Activated CD4-positive, alpha-beta T cell treated with anti-CD3 and anti-CD28 coated beads, Interleukin-2, amount 10 ng/mL, durations not matched to agents 24 days and 14 days (primary cell): ENCODE data around the gene ABHD12. TPM values are rescaled to one million over a fixed set of nuclear protein-coding genes. Genes with fewer than 3 reads are reported as not detected.
A peak's percentile ranks its signal among the peaks of the same experiment; 100 is the strongest.

ENCODE experiments used
- DNase-seq: peaks from one replicate; pipeline ENCODE4 v3.0.0; 2022
- H3K27ac Mint-ChIP-seq: one replicate; pipeline ENCODE4 v1.8.0; 2022; ENCODE audit warnings: mild to moderate bottlenecking, mixed read lengths
- H3K27me3 Mint-ChIP-seq: one replicate; pipeline ENCODE4 v1.8.0; 2022; ENCODE audit warnings: mixed read lengths
- H3K36me3 Mint-ChIP-seq: one replicate; pipeline ENCODE4 v1.8.0; 2022; ENCODE audit warnings: low read depth, mild to moderate bottlenecking, mixed read lengths
- H3K4me1 Mint-ChIP-seq: one replicate; pipeline ENCODE4 v1.8.0; 2021; ENCODE audit warnings: mixed read lengths
- H3K4me3 Mint-ChIP-seq: one replicate; pipeline ENCODE4 v1.8.0; 2022; ENCODE audit warnings: mild to moderate bottlenecking, moderate library complexity, mixed read lengths
- H3K9me3 Mint-ChIP-seq: one replicate; pipeline ENCODE4 v1.8.0; 2021; ENCODE audit warnings: mixed read lengths
- intact Hi-C: fragments of 100-400 bp; cut with micrococcal nuclease; formaldehyde crosslinking; loops from one replicate; pipeline ENCODE4 v1.15.1; 2023
- total RNA-seq: library from RNA; stranded (reverse); gene quantifications from 2 replicates; pipeline ENCODE4 v1.2.3, GENCODE V29; 2022

ABHD12 gene
- total RNA-seq, 1 donor from 2014 or later: 30.0 TPM

DNA sequence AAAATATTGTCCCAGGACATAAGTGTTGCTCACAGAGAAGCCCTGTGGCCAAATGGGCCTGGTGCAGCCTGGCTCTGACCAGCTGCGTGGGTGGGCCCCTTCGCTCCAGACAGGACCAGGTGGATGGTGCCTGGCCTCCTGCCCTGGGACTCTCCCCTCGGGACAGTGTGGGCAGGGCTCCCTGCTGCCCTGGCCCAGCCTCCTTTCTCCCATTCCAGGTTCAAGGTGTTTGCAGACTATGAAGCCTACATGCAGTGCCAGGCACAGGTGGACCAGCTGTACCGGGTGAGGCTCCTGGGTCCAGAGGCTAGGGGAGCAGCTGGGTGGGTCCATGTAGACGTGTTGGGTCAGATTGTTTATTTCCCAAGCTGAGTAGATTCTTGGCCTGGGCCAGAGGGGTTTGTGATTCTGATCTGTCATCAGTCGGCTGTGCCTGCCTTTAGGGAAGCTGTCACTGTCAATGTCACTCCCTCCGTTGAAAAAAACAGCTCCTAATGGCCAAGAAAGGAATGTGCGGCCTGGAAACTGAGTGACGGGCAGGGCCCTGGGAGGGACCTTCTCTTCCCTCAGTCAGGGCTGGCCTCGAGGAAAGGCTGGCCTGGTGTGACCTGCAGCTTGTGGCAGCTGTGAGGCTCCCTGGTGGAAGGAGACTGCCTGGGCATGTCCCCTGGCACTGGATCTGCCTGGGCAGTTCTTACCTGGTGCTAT is 95.1 kb downstream of the ABHD12 start:
- intact Hi-C loops: no loop called here
- no peak for DNase-seq
- Mint-ChIP-seq H3K4me1 (no peaks in the 10 kb centered on the region), H3K4me3 (no peak overlapping the region), H3K9me3 (no peaks in the 10 kb centered on the region), H3K36me3 (peaks cover 8% of the 10 kb centered on the region), H3K27me3 (no peaks in the 10 kb centered on the region), H3K27ac (no peak overlapping the region)

- intact Hi-C loops: loop anchor here (1.0 kb wide), 1 partner anchor 105 kb away; no protein-coding TSS in a partner anchor
- Mint-ChIP-seq H3K4me3 (no peak overlapping the region), H3K9me3 (no peaks in the 10 kb centered on the region), H3K36me3 (peaks cover 10% of the 10 kb centered on the region), H3K27me3 (no peaks in the 10 kb centered on the region), H3K4me1 (no peaks in the 10 kb centered on the region), H3K27ac (no peak overlapping the region)
- DNase-seq: peak; percentile 86
Observed at GRCh38 chr20:25294459-25295385, 95.9 kb downstream of the ABHD12 start.

DNA sequence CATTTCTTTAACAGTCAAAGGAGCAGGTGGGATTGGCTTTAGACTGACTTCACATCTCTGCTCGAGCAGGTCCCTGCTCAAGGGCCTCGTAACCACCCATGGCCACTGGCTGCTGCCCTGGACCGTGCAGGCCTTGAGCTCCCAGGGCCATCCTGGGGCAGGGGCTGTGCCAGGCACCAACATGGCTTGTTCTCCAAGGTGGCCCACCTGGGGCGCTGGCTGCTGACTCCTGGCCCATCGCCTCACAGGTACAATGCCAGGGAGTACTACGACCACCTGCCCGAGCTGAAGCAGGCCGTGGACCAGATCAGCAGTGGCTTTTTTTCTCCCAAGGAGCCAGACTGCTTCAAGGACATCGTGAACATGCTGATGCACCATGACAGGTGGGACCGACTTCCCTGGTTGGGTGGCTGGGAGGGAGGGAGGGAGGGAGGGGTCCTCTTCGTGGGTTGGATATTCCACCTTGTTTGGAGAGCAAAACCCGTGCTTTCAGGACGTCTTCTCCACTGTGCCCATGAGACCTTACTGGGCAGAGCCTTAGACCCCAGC is 96.7 kb downstream of the ABHD12 start:
- H3K27ac Mint-ChIP-seq: no peak overlapping the region

DNA sequence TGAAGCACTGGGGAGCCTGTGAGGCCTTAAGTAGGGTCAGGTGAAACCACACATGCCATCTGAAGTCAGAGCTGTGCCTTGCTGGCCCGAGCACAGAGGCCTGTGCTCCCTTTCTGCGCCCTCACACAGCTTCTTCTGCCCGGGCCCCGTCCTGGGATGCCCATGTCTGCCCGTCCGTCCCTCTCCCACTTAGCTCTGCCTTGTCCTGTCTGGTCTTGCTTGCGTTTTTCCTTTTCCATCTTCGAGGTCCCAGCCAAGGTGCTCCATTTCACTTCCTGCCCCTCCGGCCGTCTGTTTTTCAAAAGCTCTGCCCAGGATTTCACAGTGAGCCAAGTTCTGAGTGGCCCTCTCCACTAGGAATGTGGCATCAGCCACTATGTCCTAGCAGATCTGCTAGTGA is 97.1 kb downstream of the ABHD12 start:
- Mint-ChIP-seq H3K27ac (no peak overlapping the region), H3K27me3 (no peaks in the 10 kb centered on the region), H3K36me3 (peaks cover 13% of the 10 kb centered on the region), H3K9me3 (no peaks in the 10 kb centered on the region), H3K4me3 (no peak overlapping the region), H3K4me1 (no peaks in the 10 kb centered on the region)
- DNase-seq: no peak
- intact Hi-C loops: no loop called here

More for the DNA sequence above, 96.7 kb downstream of the ABHD12 start:
- no peak for DNase-seq
- no peak overlapping the region for H3K4me3 Mint-ChIP-seq
- H3K4me1 Mint-ChIP-seq: no peaks in the 10 kb centered on the region
- no peaks in the 10 kb centered on the region for H3K9me3 Mint-ChIP-seq
- intact Hi-C loops: loop anchor here (1.0 kb wide), 1 partner anchor 105 kb away; no protein-coding TSS in a partner anchor
- H3K36me3 Mint-ChIP-seq: peaks cover 13% of the 10 kb centered on the region
- no peaks in the 10 kb centered on the region for H3K27me3 Mint-ChIP-seq

GRCh38 chr20:25292176-25292891 is 98.3 kb downstream of the ABHD12 start:
- Mint-ChIP-seq H3K9me3 (no peaks in the 10 kb centered on the region), H3K4me1 (no peaks in the 10 kb centered on the region), H3K27me3 (no peaks in the 10 kb centered on the region), H3K36me3 (peaks cover 16% of the 10 kb centered on the region), H3K4me3 (no peak overlapping the region), H3K27ac (no peak overlapping the region)
- intact Hi-C loops: no loop called here
- DNase-seq: no peak

GRCh38 chr20:25291432-25292133 is 99.1 kb downstream of the ABHD12 start:
- no peaks in the 10 kb centered on the region for H3K9me3 Mint-ChIP-seq
- no peaks in the 10 kb centered on the region for H3K4me1 Mint-ChIP-seq
- H3K27me3 Mint-ChIP-seq: no peaks in the 10 kb centered on the region
- no peak for DNase-seq
- peaks cover 20% of the 10 kb centered on the region for H3K36me3 Mint-ChIP-seq
- intact Hi-C loops: no loop called here
- no peak overlapping the region for H3K27ac Mint-ChIP-seq
- H3K4me3 Mint-ChIP-seq: no peak overlapping the region

GRCh38 chr20:25290646-25291431 is 99.8 kb downstream of the ABHD12 start:
- Mint-ChIP-seq H3K9me3 (no peaks in the 10 kb centered on the region), H3K4me3 (no peak overlapping the region), H3K27me3 (no peaks in the 10 kb centered on the region), H3K36me3 (peaks cover 24% of the 10 kb centered on the region), H3K27ac (no peak overlapping the region), H3K4me1 (no peaks in the 10 kb centered on the region)
- no peak for DNase-seq
- intact Hi-C loops: no loop called here

DNA sequence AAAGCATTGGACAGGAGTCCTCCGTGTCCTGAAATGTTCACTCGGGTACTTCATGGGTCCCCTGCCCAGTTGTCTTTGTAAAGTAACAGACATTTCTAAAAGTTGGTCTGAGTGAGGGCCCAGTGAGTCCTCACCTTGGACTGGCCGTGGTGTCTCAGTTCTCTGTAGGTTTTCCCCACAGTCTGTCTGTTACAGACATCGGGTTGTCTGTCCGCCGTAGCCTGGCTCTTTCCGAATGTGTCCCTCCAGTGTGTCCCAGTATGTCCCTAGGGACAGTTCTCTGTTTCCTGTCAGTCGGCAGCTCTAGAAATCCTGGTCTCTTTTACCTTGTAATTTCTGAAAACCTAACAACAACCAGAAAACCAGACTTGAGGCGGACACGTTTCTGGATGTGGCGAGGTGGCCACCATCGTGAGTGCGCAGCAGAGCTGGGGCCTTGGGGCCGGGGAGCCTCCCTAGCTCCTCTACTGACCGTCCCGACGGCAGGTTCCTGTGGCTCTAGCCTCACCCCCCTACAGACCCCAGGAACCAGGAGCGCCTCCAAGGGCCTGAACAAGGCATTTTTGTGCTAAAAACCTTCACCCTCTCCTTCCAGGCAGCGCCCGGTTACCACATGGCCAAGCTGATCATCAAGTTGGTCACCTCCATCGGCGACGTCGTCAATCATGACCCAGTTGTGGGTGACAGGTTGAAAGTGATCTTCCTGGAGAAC is 100.6 kb downstream of the ABHD12 start:
- Mint-ChIP-seq H3K4me3 (no peak overlapping the region), H3K4me1 (no peaks in the 10 kb centered on the region), H3K27ac (peak overlapping the region; percentile 2), H3K36me3 (peaks cover 31% of the 10 kb centered on the region), H3K9me3 (no peaks in the 10 kb centered on the region), H3K27me3 (no peaks in the 10 kb centered on the region)
- no peak for DNase-seq
- intact Hi-C loops: no loop called here

DNA sequence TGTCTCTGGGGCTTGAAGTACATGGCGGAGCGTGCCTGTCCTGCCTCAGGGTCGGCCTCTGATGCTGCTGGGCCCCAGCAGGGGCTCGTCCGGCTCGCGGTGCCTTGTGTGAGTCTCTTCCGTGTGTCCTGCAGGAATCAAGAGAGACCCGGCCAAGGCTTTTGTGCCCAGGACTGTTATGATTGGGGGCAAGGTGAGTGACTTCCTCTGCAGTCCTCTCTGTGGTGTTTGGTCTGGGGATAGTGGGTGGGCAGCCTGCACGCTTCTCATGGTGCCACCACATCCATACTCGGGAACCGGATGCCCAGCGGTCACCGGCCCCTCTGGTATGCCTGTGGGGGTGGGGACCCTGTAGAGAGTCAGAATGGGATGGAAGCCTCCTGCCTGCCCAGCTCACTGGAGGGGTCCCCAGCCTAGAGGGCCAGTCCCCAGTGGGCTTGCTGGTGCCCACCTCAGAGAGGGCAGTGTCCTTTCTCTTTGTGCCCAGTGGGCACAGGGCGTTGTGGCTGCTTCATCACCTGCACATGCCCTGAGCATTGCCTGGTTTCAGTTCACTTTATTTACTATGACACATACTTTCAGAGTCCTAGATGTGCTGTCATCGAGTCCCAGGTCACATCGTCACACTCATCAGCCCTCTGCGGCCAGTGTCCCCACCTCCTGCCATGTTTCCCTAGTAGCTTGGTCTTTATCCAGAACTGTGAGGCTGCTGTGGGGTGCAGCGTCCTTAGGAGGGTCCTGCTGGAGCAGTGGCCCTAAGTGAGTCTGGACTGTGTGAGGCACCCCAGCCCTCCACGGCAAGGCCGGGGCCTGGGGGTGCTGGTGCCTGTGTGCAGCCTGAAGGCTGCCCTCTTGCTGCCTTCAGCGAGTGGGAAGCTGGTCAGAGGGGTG is 102.1 kb downstream of the ABHD12 start:
- peaks cover 31% of the 10 kb centered on the region for H3K36me3 Mint-ChIP-seq
- H3K27ac Mint-ChIP-seq: no peak overlapping the region
- DNase-seq: no peak
- H3K9me3 Mint-ChIP-seq: no peaks in the 10 kb centered on the region
- H3K27me3 Mint-ChIP-seq: no peaks in the 10 kb centered on the region
- H3K4me1 Mint-ChIP-seq: no peaks in the 10 kb centered on the region
- intact Hi-C loops: no loop called here
- H3K4me3 Mint-ChIP-seq: no peak overlapping the region

GRCh38 chr20:25287631-25288290 is 102.9 kb downstream of the ABHD12 start:
- intact Hi-C loops: no loop called here
- Mint-ChIP-seq H3K4me3 (no peak overlapping the region), H3K27ac (no peak overlapping the region), H3K27me3 (no peaks in the 10 kb centered on the region), H3K4me1 (no peaks in the 10 kb centered on the region), H3K36me3 (peaks cover 31% of the 10 kb centered on the region), H3K9me3 (no peaks in the 10 kb centered on the region)
- DNase-seq: no peak

- intact Hi-C loops: no loop called here
- Mint-ChIP-seq H3K27me3 (no peaks in the 10 kb centered on the region), H3K36me3 (peaks cover 31% of the 10 kb centered on the region), H3K9me3 (no peaks in the 10 kb centered on the region), H3K4me1 (no peaks in the 10 kb centered on the region), H3K27ac (no peak overlapping the region), H3K4me3 (no peak overlapping the region)
- no peak for DNase-seq
Observed at GRCh38 chr20:25286917-25287316, 103.7 kb downstream of the ABHD12 start.
